Transverse colon (tissue), 4 donors: ENCODE measurements around the gene DPYD. TPM values are rescaled to one million over a fixed set of nuclear protein-coding genes. Genes with fewer than 3 reads are reported as not detected.

ENCODE experiments used
- DNase-seq: peaks from one replicate; pipeline ENCODE4 v3.0.0-alpha.2; 2019
- H3K27ac ChIP-seq, 4 donors: fragments of 200-600 bp; sonication (generic); 2 replicates each; pipeline ENCODE4 v1.5.1; 2016 to 2018; ENCODE audit warnings: inconsistent platforms in 4 of 4
- H3K27me3 ChIP-seq: fragments of 200-600 bp; sonication (generic); 2 replicates; pipeline ENCODE4 v1.5.1; 2017; ENCODE audit warnings: inconsistent platforms
- H3K36me3 ChIP-seq, 4 donors: fragments of 200-600 bp; sonication (generic); 2 replicates each; pipeline ENCODE4 v1.5.1; 2017 to 2019; ENCODE audit warnings: inconsistent platforms in 4 of 4
- H3K4me1 ChIP-seq, 4 donors: fragments of 200-600 bp; sonication (generic); 2 replicates each; pipeline ENCODE4 v1.5.1; 2017 to 2020; ENCODE audit warnings: inconsistent platforms in 4 of 4
- H3K4me3 ChIP-seq, 4 donors: fragments of 200-600 bp; sonication (generic); 1 replicate in 1 of 4; 2 replicates in 3 of 4; pipeline versions ENCODE4 v1.5.1 to v1.6.1; 2017 to 2019; ENCODE audit warnings: inconsistent platforms in 4 of 4
- H3K9me3 ChIP-seq, 2 donors: fragments of 200-600 bp; sonication (generic); 2 replicates each; pipeline ENCODE4 v1.5.1; 2017 to 2019; ENCODE audit warnings: inconsistent platforms in 2 of 2
- CTCF ChIP-seq, 5 experiments: fragments of 200-600 bp in 3 of 5; fragments of 450-650 bp in 2 of 5; sonication (generic) in 3 of 5; IDR thresholded peaks; 1 replicate in 2 of 5; 2 replicates in 3 of 5; pipeline ENCODE4 v1.5.1; 2016 to 2017; ENCODE audit warnings: antibody characterized with exemption in 5 of 5, inconsistent platforms in 3 of 5, mild to moderate bottlenecking in 2 of 5, moderate library complexity in 1 of 5
- EP300 ChIP-seq: sonication (generic); formaldehyde crosslinking; IDR thresholded peaks from one replicate; pipeline ENCODE4 v1.6.1; 2017; ENCODE audit warnings: antibody characterized with exemption, low read depth
- POLR2A ChIP-seq: fragments of 450-650 bp; IDR thresholded peaks from one replicate; pipeline ENCODE4 v1.6.1; 2016; ENCODE audit warnings: antibody characterized with exemption, mild to moderate bottlenecking, moderate library complexity
- POLR2AphosphoS5 ChIP-seq, 3 donors: sonication (generic); formaldehyde crosslinking; IDR thresholded peaks; one replicate each; pipeline ENCODE4 v1.6.1; 2016; ENCODE audit warnings: antibody characterized with exemption in 3 of 3
- whole genome bisulfite sequencing, 2 donors: methylation state at CpG; one replicate each; pipeline ENCODE4 v1.1.5; 2018; ENCODE audit warnings: low coverage in 1 of 2; 5-methylcytosine and 5-hydroxymethylcytosine counted together
- in situ Hi-C, 4 donors: fragments of 200-750 bp; cut with MboI; loops; one replicate each; pipeline versions ENCODE4 v1.15.0 to v1.15.1; 2017; ENCODE audit warnings: low sequenced_read_pairs in 3 of 4, low pct_ligation_motif_present in 1 of 4, low pct_unique_long_range_greater_than_20kb in 1 of 4
- intact Hi-C: fragments of 100-400 bp; cut with DNase I; formaldehyde crosslinking; loops from one replicate; pipeline ENCODE4 v1.15.1; 2023; ENCODE audit warnings: low total_unique reads
- total RNA-seq, 4 donors: library from RNA; depleted of rRNA; stranded (reverse); fragments of >200 nt; gene quantifications; one replicate each; pipeline ENCODE4 v1.1.0, GENCODE V29; 2016

DPYD gene
- total RNA-seq, 4 donors from 2014 or later = 11.2 to 34.8 (median 26.0) TPM

GRCh38 chr1:97680894-97681293, 239.9 kb downstream of the DPYD start:
- no peaks in the 10 kb centered on the region for H3K36me3 ChIP-seq
- DNase-seq = no peak
- H3K27ac ChIP-seq = no peak overlapping the region
- H3K4me3 ChIP-seq = no peak overlapping the region
- in situ Hi-C loops = no loop called here
- intact Hi-C loops = no loop called here
- H3K4me1 ChIP-seq = no peaks in the 10 kb centered on the region
- H3K9me3 ChIP-seq = no peaks in the 10 kb centered on the region
- no peaks in the 10 kb centered on the region for H3K27me3 ChIP-seq
- no peak for TF ChIP-seq POLR2A
- no peak for TF ChIP-seq POLR2AphosphoS5 (IDR thresholded peaks at IDR 0.05)
- no peak for TF ChIP-seq CTCF (IDR thresholded peaks at IDR 0.05)
- no peak for TF ChIP-seq EP300

- Histone ChIP-seq H3K4me1 (no peaks in the 10 kb centered on the region), H3K36me3 (no peaks in the 10 kb centered on the region), H3K4me3 (no peak overlapping the region), H3K27ac (no peak overlapping the region), H3K27me3 (no peaks in the 10 kb centered on the region), H3K9me3 (no peaks in the 10 kb centered on the region)
- intact Hi-C loops = no loop called here
- in situ Hi-C loops = no loop called here
- 82 to 91% methylated on average over 3 of the region's 3 CpGs for WGBS, 2 donors
- TF ChIP-seq POLR2A (no peak), CTCF (IDR thresholded peaks at IDR 0.05) (no peak), POLR2AphosphoS5 (IDR thresholded peaks at IDR 0.05) (no peak), EP300 (no peak)
- DNase-seq = no peak
Observed at GRCh38 chr1:97680470-97680869, 240.4 kb downstream of the DPYD start.

GRCh38 chr1:97677702-97678101, 243.1 kb downstream of the DPYD start:
- no peak for DNase-seq
- no peaks in the 10 kb centered on the region for H3K27me3 ChIP-seq
- H3K36me3 ChIP-seq = no peaks in the 10 kb centered on the region
- H3K4me1 ChIP-seq = no peaks in the 10 kb centered on the region
- in situ Hi-C loops (no loop called here), intact Hi-C loops (no loop called here)
- no peak overlapping the region for H3K4me3 ChIP-seq
- H3K27ac ChIP-seq = no peak overlapping the region
- TF ChIP-seq POLR2AphosphoS5 (IDR thresholded peaks at IDR 0.05) (no peak), POLR2A (no peak)
- WGBS, 2 donors = 86 to 91% methylated on average over 4 of the region's 4 CpGs
- H3K9me3 ChIP-seq = no peaks in the 10 kb centered on the region

GRCh38 chr1:97674517-97674916, 246.3 kb downstream of the DPYD start:
- intact Hi-C loops = no loop called here
- Histone ChIP-seq H3K36me3 (no peaks in the 10 kb centered on the region), H3K27me3 (no peaks in the 10 kb centered on the region), H3K4me1 (no peaks in the 10 kb centered on the region), H3K9me3 (no peaks in the 10 kb centered on the region), H3K27ac (no peak overlapping the region), H3K4me3 (no peak overlapping the region)
- TF ChIP-seq POLR2AphosphoS5 (IDR thresholded peaks at IDR 0.05) = no peak
- no peak for TF ChIP-seq CTCF (IDR thresholded peaks at IDR 0.05)
- TF ChIP-seq EP300 = no peak
- no peak for DNase-seq
- in situ Hi-C loops = no loop called here
- 88 to 89% methylated on average over 4 of the region's 4 CpGs for WGBS, 2 donors

- Histone ChIP-seq H3K36me3 (no peaks in the 10 kb centered on the region), H3K27ac (no peak overlapping the region), H3K9me3 (no peaks in the 10 kb centered on the region), H3K27me3 (no peaks in the 10 kb centered on the region), H3K4me1 (no peaks in the 10 kb centered on the region), H3K4me3 (no peak overlapping the region)
- TF ChIP-seq CTCF (IDR thresholded peaks at IDR 0.05) (no peak), POLR2AphosphoS5 (IDR thresholded peaks at IDR 0.05) (no peak), POLR2A (no peak)
- 33 to 45% methylated on average over 2 of the region's 2 CpGs for whole genome bisulfite sequencing, 2 donors
- in situ Hi-C loops (no loop called here), intact Hi-C loops (no loop called here)
- DNase-seq = no peak
Observed at GRCh38 chr1:97668945-97669344, 251.9 kb downstream of the DPYD start.
